ENCODE measurements around the gene RLF. TPM values are rescaled to one million over a fixed set of nuclear protein-coding genes. Genes with fewer than 3 reads are reported as not detected.
A peak's percentile ranks its signal among the peaks of the same experiment; 100 is the strongest.

RLF gene
- total and polyA plus RNA-seq, 5 donors from 2014 or later = 7.8 to 36.8 (median 9.1) TPM

GRCh38 chr1:40268211-40268610, 107.0 kb downstream of the RLF start:
- peaks cover 10 to 25% (median 14%) of the 10 kb centered on the region in 4 donors for H3K4me1 Mint-ChIP-seq
- H3K4me3 ChIP-seq (ENCODE audit: low read depth, low read length) = no peak overlapping the region
- H3K9me3 ChIP-seq (ENCODE audit: control insufficient read depth in 2 of 2, low read length in 2 of 2) = no peaks in the 10 kb centered on the region
- ATAC-seq (ENCODE audit: low read depth in 2 of 2) = no peak
- no peak overlapping the region for H3K27ac ChIP-seq (ENCODE audit: insufficient read depth, low read length, poor library complexity, severe bottlenecking)
- H3K9me3 Mint-ChIP-seq = no peaks in the 10 kb centered on the region
- no peak overlapping the region for H3K4me3 Mint-ChIP-seq
- H3K36me3 Mint-ChIP-seq = peaks cover 29% of the 10 kb centered on the region
- peaks cover 67% of the 10 kb centered on the region for H3K36me3 ChIP-seq (ENCODE audit: control insufficient read depth, insufficient read depth, low read length)
- DNase-seq = no peak
- H3K27me3 Mint-ChIP-seq = no peaks in the 10 kb centered on the region
- H3K4me1 ChIP-seq (ENCODE audit: control insufficient read depth, insufficient read depth, low read length, poor library complexity, severe bottlenecking) = no peaks in the 10 kb centered on the region
- no peaks in the 10 kb centered on the region for H3K27me3 ChIP-seq (ENCODE audit: control insufficient read depth, insufficient read depth, low read length)
- no peak overlapping the region for H3K27ac Mint-ChIP-seq

GRCh38 chr1:40270152-40270834, 109.1 kb downstream of the RLF start:
- peaks cover 5 to 26% (median 8%) of the 10 kb centered on the region in 4 donors for H3K4me1 Mint-ChIP-seq
- peaks cover 28% of the 10 kb centered on the region for H3K36me3 Mint-ChIP-seq
- Histone ChIP-seq H3K36me3 (ENCODE audit: control insufficient read depth, insufficient read depth, low read length) (peaks cover 66% of the 10 kb centered on the region), H3K4me1 (ENCODE audit: control insufficient read depth, insufficient read depth, low read length, poor library complexity, severe bottlenecking) (no peaks in the 10 kb centered on the region), H3K27me3 (ENCODE audit: control insufficient read depth, insufficient read depth, low read length) (no peaks in the 10 kb centered on the region), H3K4me3 (ENCODE audit: low read depth, low read length) (no peak overlapping the region), H3K27ac (ENCODE audit: insufficient read depth, low read length, poor library complexity, severe bottlenecking) (no peak overlapping the region), H3K9me3 (ENCODE audit: control insufficient read depth in 2 of 2, low read length in 2 of 2) (no peaks in the 10 kb centered on the region)
- DNase-seq (no peak), ATAC-seq (ENCODE audit: low read depth in 2 of 2) (no peak)
- H3K4me3 Mint-ChIP-seq = no peak overlapping the region
- H3K9me3 Mint-ChIP-seq = no peaks in the 10 kb centered on the region
- H3K27ac Mint-ChIP-seq = peak overlapping the region in 1 of 3 donors; percentile 59
- H3K27me3 Mint-ChIP-seq = no peaks in the 10 kb centered on the region

- peaks cover 5 to 18% (median 8%) of the 10 kb centered on the region in 4 donors for H3K4me1 Mint-ChIP-seq
- Histone ChIP-seq H3K4me3 (ENCODE audit: low read depth, low read length) (no peak overlapping the region), H3K4me1 (ENCODE audit: control insufficient read depth, insufficient read depth, low read length, poor library complexity, severe bottlenecking) (no peaks in the 10 kb centered on the region), H3K27ac (ENCODE audit: insufficient read depth, low read length, poor library complexity, severe bottlenecking) (no peak overlapping the region), H3K36me3 (ENCODE audit: control insufficient read depth, insufficient read depth, low read length) (peaks cover 64% of the 10 kb centered on the region), H3K9me3 (ENCODE audit: control insufficient read depth in 2 of 2, low read length in 2 of 2) (no peaks in the 10 kb centered on the region), H3K27me3 (ENCODE audit: control insufficient read depth, insufficient read depth, low read length) (no peaks in the 10 kb centered on the region)
- H3K9me3 Mint-ChIP-seq = no peaks in the 10 kb centered on the region
- ATAC-seq (ENCODE audit: low read depth in 2 of 2) = no peak
- no peak overlapping the region for H3K27ac Mint-ChIP-seq
- H3K4me3 Mint-ChIP-seq = no peak overlapping the region
- no peak for DNase-seq
- no peaks in the 10 kb centered on the region for H3K27me3 Mint-ChIP-seq
- H3K36me3 Mint-ChIP-seq = peaks cover 28% of the 10 kb centered on the region
These were observed 111.5 kb downstream of the RLF start for GRCh38 chr1:40272653-40273213.

GRCh38 chr1:40273547-40274166, 112.5 kb downstream of the RLF start:
- DNase-seq (no peak), ATAC-seq (ENCODE audit: low read depth in 2 of 2) (no peak)
- Histone ChIP-seq H3K4me1 (ENCODE audit: control insufficient read depth, insufficient read depth, low read length, poor library complexity, severe bottlenecking) (no peaks in the 10 kb centered on the region), H3K27me3 (ENCODE audit: control insufficient read depth, insufficient read depth, low read length) (no peaks in the 10 kb centered on the region), H3K27ac (ENCODE audit: insufficient read depth, low read length, poor library complexity, severe bottlenecking) (no peak overlapping the region), H3K9me3 (ENCODE audit: control insufficient read depth in 2 of 2, low read length in 2 of 2) (no peaks in the 10 kb centered on the region), H3K36me3 (ENCODE audit: control insufficient read depth, insufficient read depth, low read length) (peaks cover 58% of the 10 kb centered on the region), H3K4me3 (ENCODE audit: low read depth, low read length) (no peak overlapping the region)
- no peaks in the 10 kb centered on the region for H3K9me3 Mint-ChIP-seq
- H3K36me3 Mint-ChIP-seq = peaks cover 28% of the 10 kb centered on the region
- no peak overlapping the region for H3K4me3 Mint-ChIP-seq
- peaks cover 5 to 18% (median 8%) of the 10 kb centered on the region in 4 donors for H3K4me1 Mint-ChIP-seq
- H3K27ac Mint-ChIP-seq = peak overlapping the region in 1 of 3 donors; percentile 68
- H3K27me3 Mint-ChIP-seq = no peaks in the 10 kb centered on the region

- peaks cover 29% of the 10 kb centered on the region for H3K36me3 Mint-ChIP-seq
- no peaks in the 10 kb centered on the region for H3K9me3 Mint-ChIP-seq
- ATAC-seq (ENCODE audit: low read depth in 2 of 2) = no peak
These were observed 113.1 kb downstream of the RLF start for GRCh38 chr1:40274331-40274730.

GRCh38 chr1:40276122-40276521, 114.9 kb downstream of the RLF start:
- Histone ChIP-seq H3K4me3 (ENCODE audit: low read depth, low read length) (no peak overlapping the region), H3K27ac (ENCODE audit: insufficient read depth, low read length, poor library complexity, severe bottlenecking) (no peak overlapping the region), H3K36me3 (ENCODE audit: control insufficient read depth, insufficient read depth, low read length) (peaks cover 52% of the 10 kb centered on the region), H3K4me1 (ENCODE audit: control insufficient read depth, insufficient read depth, low read length, poor library complexity, severe bottlenecking) (no peaks in the 10 kb centered on the region), H3K9me3 (ENCODE audit: control insufficient read depth in 2 of 2, low read length in 2 of 2) (no peaks in the 10 kb centered on the region), H3K27me3 (ENCODE audit: control insufficient read depth, insufficient read depth, low read length) (no peaks in the 10 kb centered on the region)
- Mint-ChIP-seq H3K9me3 (no peaks in the 10 kb centered on the region), H3K27me3 (no peaks in the 10 kb centered on the region), H3K36me3 (peaks cover 28% of the 10 kb centered on the region), H3K4me1 (peaks cover 2 to 7% (median 5%) of the 10 kb centered on the region in 4 donors), H3K4me3 (no peak overlapping the region), H3K27ac (peak overlapping the region in 1 of 3 donors; percentile 21)
- ATAC-seq (ENCODE audit: low read depth in 2 of 2) (no peak), DNase-seq (no peak)

More at GRCh38 chr1:40274331-40274730, 113.1 kb downstream of the RLF start:
- Histone ChIP-seq H3K4me3 (ENCODE audit: low read depth, low read length) (no peak overlapping the region), H3K4me1 (ENCODE audit: control insufficient read depth, insufficient read depth, low read length, poor library complexity, severe bottlenecking) (no peaks in the 10 kb centered on the region), H3K36me3 (ENCODE audit: control insufficient read depth, insufficient read depth, low read length) (peaks cover 60% of the 10 kb centered on the region), H3K27me3 (ENCODE audit: control insufficient read depth, insufficient read depth, low read length) (no peaks in the 10 kb centered on the region), H3K9me3 (ENCODE audit: control insufficient read depth in 2 of 2, low read length in 2 of 2) (no peaks in the 10 kb centered on the region), H3K27ac (ENCODE audit: insufficient read depth, low read length, poor library complexity, severe bottlenecking) (no peak overlapping the region)
- Mint-ChIP-seq H3K27ac (peak overlapping the region in 2 of 3 donors; percentile 39 to 68), H3K27me3 (no peaks in the 10 kb centered on the region), H3K4me1 (peaks cover 5 to 18% (median 8%) of the 10 kb centered on the region in 4 donors), H3K4me3 (no peak overlapping the region)
- DNase-seq = no peak

- Histone ChIP-seq H3K9me3 (ENCODE audit: control insufficient read depth in 2 of 2, low read length in 2 of 2) (no peaks in the 10 kb centered on the region), H3K27ac (ENCODE audit: insufficient read depth, low read length, poor library complexity, severe bottlenecking) (no peak overlapping the region), H3K4me1 (ENCODE audit: control insufficient read depth, insufficient read depth, low read length, poor library complexity, severe bottlenecking) (no peaks in the 10 kb centered on the region), H3K27me3 (ENCODE audit: control insufficient read depth, insufficient read depth, low read length) (no peaks in the 10 kb centered on the region), H3K4me3 (ENCODE audit: low read depth, low read length) (no peak overlapping the region), H3K36me3 (ENCODE audit: control insufficient read depth, insufficient read depth, low read length) (peaks cover 36% of the 10 kb centered on the region)
- H3K27ac Mint-ChIP-seq = peak overlapping the region in 1 of 3 donors; percentile 43
- DNase-seq (no peak), ATAC-seq (ENCODE audit: low read depth in 2 of 2) (no peak)
- H3K4me3 Mint-ChIP-seq = no peak overlapping the region
- H3K9me3 Mint-ChIP-seq = no peaks in the 10 kb centered on the region
- H3K4me1 Mint-ChIP-seq = peaks cover 0 to 6% (median 5%) of the 10 kb centered on the region in 4 donors
- H3K27me3 Mint-ChIP-seq = no peaks in the 10 kb centered on the region
- peaks cover 29% of the 10 kb centered on the region for H3K36me3 Mint-ChIP-seq
These were observed 120.7 kb downstream of the RLF start for GRCh38 chr1:40281853-40282252.

Measured in CD4-positive, CD25-positive, alpha-beta regulatory T cell (primary cell).